CD14-positive monocyte (primary cell): Measurements from ENCODE around the gene HSPA4. TPM values are rescaled to one million over a fixed set of nuclear protein-coding genes. Genes with fewer than 3 reads are reported as not detected.
A peak's percentile ranks its signal among the peaks of the same experiment; 100 is the strongest.

Source experiments
- DNase-seq, 3 donors: peaks; one replicate each; pipeline ENCODE4 v3.0.0-alpha.2; 2011 to 2022
- H2AFZ ChIP-seq: 2 replicates; pipeline ENCODE4 v1.6.0; 2012; ENCODE audit warnings: mild to moderate bottlenecking, low read depth, low read length, inconsistent platforms; ENCODE audit not compliant: insufficient read depth, poor library complexity, severe bottlenecking
- H3K27ac ChIP-seq, 2 donors: 1 replicate in 1 of 2; 2 replicates in 1 of 2; pipeline ENCODE4 v1.5.1; 2012 to 2013; ENCODE audit warnings: low read length in 2 of 2, control low read depth in 1 of 2, inconsistent platforms in 1 of 2, low read depth in 1 of 2, mild to moderate bottlenecking in 1 of 2
- H3K27me3 ChIP-seq, 2 donors: one replicate each; pipeline versions ENCODE4 v1.6.0 to v1.6.1; 2011 to 2013; ENCODE audit warnings: low read length in 2 of 2; ENCODE audit not compliant: control insufficient read depth in 2 of 2, insufficient read depth in 2 of 2
- H3K36me3 ChIP-seq, 2 donors: replicated peaks in 1 of 2; 1 replicate in 1 of 2; 2 replicates in 1 of 2; pipeline versions ENCODE4 v1.5.1 to v1.6.1; 2012 to 2013; ENCODE audit warnings: low read length in 2 of 2, control low read depth in 1 of 2, inconsistent platforms in 1 of 2, mild to moderate bottlenecking in 1 of 2; ENCODE audit not compliant: insufficient read depth in 2 of 2, control insufficient read depth in 1 of 2
- H3K4me1 ChIP-seq, 2 donors: 1 replicate in 1 of 2; 2 replicates in 1 of 2; pipeline versions ENCODE4 v1.5.1 to v1.6.1; 2012 to 2013; ENCODE audit warnings: low read length in 2 of 2, control low read depth in 1 of 2, inconsistent platforms in 1 of 2, mild to moderate bottlenecking in 1 of 2, moderate library complexity in 1 of 2; ENCODE audit not compliant: insufficient read depth in 2 of 2, control insufficient read depth in 1 of 2
- H3K4me2 ChIP-seq: replicated peaks from 2 replicates; pipeline ENCODE3; 2012; ENCODE audit warnings: low read length, moderate library complexity, mild to moderate bottlenecking; ENCODE audit not compliant: poor library complexity, severe bottlenecking; ENCODE audit errors: extremely low read depth
- H3K4me3 ChIP-seq, 3 experiments: fragments of 200-600 bp in 1 of 3; sonication (generic) in 1 of 3; replicated peaks in 1 of 3; 1 replicate in 2 of 3; 2 replicates in 1 of 3; pipeline ENCODE4 v1.5.1; 2011 to 2013; ENCODE audit warnings: low read length in 3 of 3, mild to moderate bottlenecking in 3 of 3, control low read depth in 2 of 3, low read depth in 2 of 3, inconsistent platforms in 1 of 3, moderate library complexity in 1 of 3
- H3K79me2 ChIP-seq: 2 replicates; pipeline ENCODE4 v1.6.0; 2012; ENCODE audit warnings: mild to moderate bottlenecking, control low read depth, inconsistent platforms, low read length, moderate library complexity; ENCODE audit not compliant: insufficient read depth
- H3K9ac ChIP-seq: 2 replicates; pipeline ENCODE4 v1.6.0; 2017; ENCODE audit warnings: low read length, mild to moderate bottlenecking; ENCODE audit not compliant: insufficient read depth, poor library complexity, severe bottlenecking
- H3K9me3 ChIP-seq, 2 donors: replicated peaks in 1 of 2; 1 replicate in 1 of 2; 2 replicates in 1 of 2; pipeline versions ENCODE4 v1.5.1 to v1.6.1; 2012 to 2013; ENCODE audit warnings: low read length in 2 of 2, control low read depth in 1 of 2; ENCODE audit not compliant: control insufficient read depth in 1 of 2, insufficient read depth in 1 of 2
- H4K20me1 ChIP-seq: 2 replicates; pipeline ENCODE4 v1.6.0; 2012; ENCODE audit warnings: mild to moderate bottlenecking, low read length, control low read depth, moderate library complexity; ENCODE audit not compliant: insufficient read depth
- H3K27ac Mint-ChIP-seq, 7 donors: one replicate each; pipeline ENCODE4 v1.8.0; 2020; ENCODE audit warnings: mild to moderate bottlenecking in 7 of 7, mixed read lengths in 7 of 7, moderate library complexity in 6 of 7, inconsistent platforms in 2 of 7
- H3K27me3 Mint-ChIP-seq, 3 donors: one replicate each; pipeline ENCODE4 v1.8.0; 2021 to 2022; ENCODE audit warnings: low read depth in 3 of 3, mild to moderate bottlenecking in 3 of 3, mixed read lengths in 3 of 3, moderate library complexity in 3 of 3, inconsistent platforms in 1 of 3
- H3K36me3 Mint-ChIP-seq, 2 donors: one replicate each; pipeline ENCODE4 v1.8.0; 2020; ENCODE audit warnings: mixed read lengths in 2 of 2, inconsistent platforms in 1 of 2, mild to moderate bottlenecking in 1 of 2
- H3K4me1 Mint-ChIP-seq: one replicate; pipeline ENCODE4 v1.8.0; 2020; ENCODE audit warnings: mild to moderate bottlenecking, mixed read lengths
- H3K4me3 Mint-ChIP-seq, 2 donors: one replicate each; pipeline ENCODE4 v1.8.0; 2020; ENCODE audit warnings: mild to moderate bottlenecking in 2 of 2, mixed read lengths in 2 of 2, moderate library complexity in 1 of 2
- H3K9me3 Mint-ChIP-seq, 7 donors: one replicate each; pipeline ENCODE4 v1.8.0; 2020 to 2022; ENCODE audit warnings: mixed read lengths in 7 of 7, mild to moderate bottlenecking in 6 of 7, moderate library complexity in 6 of 7, inconsistent platforms in 2 of 7
- CTCF ChIP-seq: fragments of 200-600 bp; IDR thresholded peaks from one replicate; pipeline ENCODE4 v1.8.0; 2022; ENCODE audit warnings: antibody characterized with exemption, mild to moderate bottlenecking
- WGBS: methylation state at CpG from one replicate; pipeline ENCODE4 v1.1.5; 2013; ENCODE audit warnings: missing lambda C conversion rate; ENCODE audit not compliant: insufficient coverage; 5-methylcytosine and 5-hydroxymethylcytosine counted together
- intact Hi-C, 2 donors: fragments of 100-400 bp; cut with micrococcal nuclease; formaldehyde crosslinking; loops; one replicate each; pipeline versions ENCODE4 v1.15.0 to v1.15.1; 2023
- polyA plus RNA-seq, 3 donors: library from polyadenylated mRNA; depleted of rRNA in 1 of 3; unstranded in 2 of 3; stranded (reverse) in 1 of 3; fragments of 300-500 nt in 2 of 3; fragments of >200 nt in 1 of 3; fragmentation: Illumina TruSeq in 2 of 3; gene quantifications; 1 replicate in 2 of 3; 2 replicates in 1 of 3; pipeline ENCODE4 v1.2.3, GENCODE V29; 2012 to 2021

The HSPA4 gene
- polyA plus RNA-seq, 3 donors: 15.7 to 52.0 (median 27.7) TPM

GRCh38 chr5:133129950-133130349, 78.1 kb downstream of the HSPA4 start:
- Mint-ChIP-seq H3K9me3 (peaks cover 0 to 6% (median 0%) of the 10 kb centered on the region in 7 donors), H3K27ac (peak overlapping the region in 1 of 7 donors; percentile 3), H3K4me1 (peaks cover 8% of the 10 kb centered on the region), H3K27me3 (peaks cover 0 to 7% (median 0%) of the 10 kb centered on the region in 3 donors), H3K36me3 (no peaks in the 10 kb centered on the region), H3K4me3 (no peak overlapping the region)
- Histone ChIP-seq H3K9me3 (no peaks in the 10 kb centered on the region), H3K27ac (no peak overlapping the region), H3K79me2 (no peaks in the 10 kb centered on the region), H3K4me3 (no peak overlapping the region), H3K9ac (no peak overlapping the region), H3K4me2 (no peak overlapping the region), H3K36me3 (no peaks in the 10 kb centered on the region), H2AFZ (no peak overlapping the region), H4K20me1 (no peaks in the 10 kb centered on the region), H3K4me1 (peaks cover 4 to 5% of the 10 kb centered on the region in 2 donors), H3K27me3 (no peaks in the 10 kb centered on the region)
- no peak for TF ChIP-seq CTCF
- intact Hi-C loops: no loop called here
- DNase-seq: no peak
- 100% methylated on average over 1 of the region's 3 CpGs for WGBS

DNA sequence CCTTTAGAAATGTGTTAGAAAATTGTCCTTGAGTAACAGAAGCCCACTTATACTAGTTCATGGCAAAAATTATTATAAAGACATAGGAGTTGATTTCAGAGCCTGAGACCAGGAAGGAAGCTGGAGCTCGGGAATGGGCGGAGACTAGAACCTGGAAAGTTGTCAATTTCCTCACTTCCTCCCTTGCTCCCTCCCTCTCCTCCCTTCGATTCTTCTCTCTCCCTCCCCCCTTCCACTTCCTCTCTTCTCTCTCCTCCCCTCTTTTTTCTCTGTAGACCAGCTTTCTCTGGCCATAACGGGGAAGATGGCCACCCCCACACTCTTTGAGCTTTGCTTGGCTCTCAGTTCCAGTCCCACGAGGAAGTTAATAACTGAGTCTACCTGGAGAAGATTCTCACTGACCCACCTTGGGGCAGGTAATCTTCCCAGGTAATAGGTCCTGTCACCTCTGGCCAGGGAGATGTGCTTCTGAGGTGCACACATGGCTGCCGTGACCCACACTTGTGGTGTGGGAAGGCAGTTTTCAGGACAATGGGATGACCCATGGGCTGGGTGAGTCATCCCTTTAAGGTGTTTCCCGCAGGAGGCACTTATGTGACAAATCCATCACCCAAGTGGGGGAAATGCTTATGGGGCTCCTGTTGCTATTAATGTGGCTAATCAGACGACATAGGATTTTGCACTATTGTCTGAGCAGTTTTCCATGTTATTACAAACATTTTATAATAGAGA, 78.7 kb downstream of the HSPA4 start:
- Histone ChIP-seq H3K27ac (no peak overlapping the region), H3K4me2 (no peak overlapping the region), H3K9me3 (no peaks in the 10 kb centered on the region), H3K9ac (no peak overlapping the region), H3K27me3 (no peaks in the 10 kb centered on the region), H3K4me3 (no peak overlapping the region), H3K36me3 (no peaks in the 10 kb centered on the region), H4K20me1 (no peaks in the 10 kb centered on the region), H3K4me1 (peaks cover 4 to 5% of the 10 kb centered on the region in 2 donors), H3K79me2 (no peaks in the 10 kb centered on the region), H2AFZ (no peak overlapping the region)
- Mint-ChIP-seq H3K4me3 (peak overlapping the region in 1 of 2 donors; percentile 30), H3K36me3 (no peaks in the 10 kb centered on the region), H3K27me3 (peaks cover 0 to 7% (median 0%) of the 10 kb centered on the region in 3 donors), H3K4me1 (peaks cover 8% of the 10 kb centered on the region), H3K27ac (no peak overlapping the region), H3K9me3 (peaks cover 0 to 6% (median 0%) of the 10 kb centered on the region in 7 donors)
- no peak for TF ChIP-seq CTCF
- DNase-seq: peak in 1 of 3 donors; percentile 46
- WGBS: 33% methylated on average over 3 of the region's 8 CpGs
- intact Hi-C loops: no loop called here
